GM12873 (cell line): Measurements from ENCODE around the gene TRDN.

Experiments
- TF ChIP-seq, protein P1 (sequence below): IDR thresholded peaks from 2 replicates; pipeline ENCODE4 v1.5.1; 2012; ENCODE audit warnings: low read depth, mild to moderate bottlenecking, moderate library complexity, low read length, control low read depth; ENCODE audit not compliant: insufficient read depth; ENCODE audit errors: missing control alignments

TRDN gene

GRCh38 chr6:123201869-123202372 lies 434.8 kb downstream of the TRDN start:
- TF ChIP-seq, protein P1, sequence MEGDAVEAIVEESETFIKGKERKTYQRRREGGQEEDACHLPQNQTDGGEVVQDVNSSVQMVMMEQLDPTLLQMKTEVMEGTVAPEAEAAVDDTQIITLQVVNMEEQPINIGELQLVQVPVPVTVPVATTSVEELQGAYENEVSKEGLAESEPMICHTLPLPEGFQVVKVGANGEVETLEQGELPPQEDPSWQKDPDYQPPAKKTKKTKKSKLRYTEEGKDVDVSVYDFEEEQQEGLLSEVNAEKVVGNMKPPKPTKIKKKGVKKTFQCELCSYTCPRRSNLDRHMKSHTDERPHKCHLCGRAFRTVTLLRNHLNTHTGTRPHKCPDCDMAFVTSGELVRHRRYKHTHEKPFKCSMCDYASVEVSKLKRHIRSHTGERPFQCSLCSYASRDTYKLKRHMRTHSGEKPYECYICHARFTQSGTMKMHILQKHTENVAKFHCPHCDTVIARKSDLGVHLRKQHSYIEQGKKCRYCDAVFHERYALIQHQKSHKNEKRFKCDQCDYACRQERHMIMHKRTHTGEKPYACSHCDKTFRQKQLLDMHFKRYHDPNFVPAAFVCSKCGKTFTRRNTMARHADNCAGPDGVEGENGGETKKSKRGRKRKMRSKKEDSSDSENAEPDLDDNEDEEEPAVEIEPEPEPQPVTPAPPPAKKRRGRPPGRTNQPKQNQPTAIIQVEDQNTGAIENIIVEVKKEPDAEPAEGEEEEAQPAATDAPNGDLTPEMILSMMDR: no peak

GRCh38 chr6:123193298-123193697 lies 443.5 kb downstream of the TRDN start:
- TF ChIP-seq, protein P1: no peak

DNA sequence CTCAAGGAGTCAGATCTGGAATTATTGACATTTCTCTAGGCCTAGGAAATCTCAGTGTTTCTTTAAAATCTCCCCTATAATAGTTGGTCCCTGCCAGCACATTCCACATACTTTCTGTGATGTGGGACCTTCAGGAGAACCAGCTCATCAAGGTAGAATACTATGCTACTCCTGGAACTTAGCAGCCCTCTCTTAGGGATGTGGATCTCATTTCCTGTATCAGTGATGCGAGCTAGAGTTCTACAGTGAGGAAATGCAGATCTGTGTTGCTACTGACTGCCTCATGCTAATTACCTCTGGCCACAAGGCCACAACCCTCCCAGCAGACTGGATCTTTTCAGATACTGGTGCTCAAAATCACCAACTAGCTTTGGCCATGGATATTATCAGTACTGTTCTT lies 446.9 kb downstream of the TRDN start:
- TF ChIP-seq, protein P1: no peak

DNA sequence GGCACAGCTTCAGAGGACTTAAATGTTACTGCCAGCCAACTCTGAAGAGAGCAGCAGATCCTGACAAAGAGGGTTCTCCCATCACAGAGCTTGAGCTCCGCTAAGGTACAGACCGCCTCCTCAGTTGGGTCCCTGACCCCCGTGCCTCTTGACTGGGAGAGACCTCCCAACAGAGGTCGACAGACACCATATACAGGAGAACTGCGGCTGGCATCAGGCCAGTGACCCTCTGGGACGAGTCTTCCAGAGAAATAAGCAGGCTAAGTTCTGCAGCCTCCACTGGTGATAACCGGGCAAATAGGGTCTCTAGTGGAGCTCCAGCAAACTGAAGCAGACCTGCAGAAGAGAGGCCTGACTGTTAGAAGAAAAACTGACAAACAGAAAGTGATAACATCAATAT lies 453.8 kb downstream of the TRDN start:
- TF ChIP-seq, protein P1: no peak

GRCh38 chr6:123176706-123177105 lies 460.0 kb downstream of the TRDN start:
- TF ChIP-seq, protein P1: no peak

- TF ChIP-seq, protein P1: no peak
Observed at GRCh38 chr6:123171341-123172115, 465.2 kb downstream of the TRDN start.

- TF ChIP-seq, protein P1: no peak
Observed at GRCh38 chr6:123169774-123170095, 467.0 kb downstream of the TRDN start.
